Activated CD4-positive, alpha-beta T cell treated with anti-CD3 and anti-CD28 coated beads, Interleukin-2, amount 50 U/mL, for 24 hours (primary cell): ENCODE results near the gene PHAX.
"Not testable (repeated sequence)": the region's sequence is repeated elsewhere in the genome, so short reads cannot be mapped to it uniquely, and the experiment has no call there.

ENCODE experiments used
- DNase-seq, 2 donors: peaks; one replicate each; pipeline ENCODE4 v3.0.0-alpha.2; 2020; ENCODE audit warnings: low read depth in 1 of 2, low spot score in 1 of 2

PHAX gene

GRCh38 chr5:126603402-126603991, 2.8 kb downstream of the PHAX start:
- no peak for DNase-seq

- no peak for DNase-seq
Measured at GRCh38 chr5:126605525-126605924, 4.8 kb downstream of the PHAX start.

- DNase-seq = no peak
Measured at GRCh38 chr5:126610160-126610559, 9.4 kb downstream of the PHAX start.

GRCh38 chr5:126610616-126611015, 9.9 kb downstream of the PHAX start:
- DNase-seq = no peak

- no peak for DNase-seq
Measured at GRCh38 chr5:126613941-126614592, 13.3 kb downstream of the PHAX start.

GRCh38 chr5:126615286-126615685, 14.5 kb downstream of the PHAX start:
- no peak for DNase-seq

- not testable (repeated sequence) for DNase-seq
Measured at GRCh38 chr5:126617603-126618002, 16.9 kb downstream of the PHAX start.

- no peak for DNase-seq
Measured at GRCh38 chr5:126619781-126620180, 19.0 kb downstream of the PHAX start.

GRCh38 chr5:126624534-126624933, 23.8 kb downstream of the PHAX start:
- no peak for DNase-seq

- DNase-seq = no peak
Measured at GRCh38 chr5:126628102-126628501, 27.4 kb downstream of the PHAX start.

- DNase-seq = no peak
Measured at GRCh38 chr5:126631920-126632319, 31.2 kb downstream of the PHAX start.

GRCh38 chr5:126633552-126633951, 32.8 kb downstream of the PHAX start:
- no peak for DNase-seq

GRCh38 chr5:126635585-126635984, 34.8 kb downstream of the PHAX start:
- no peak for DNase-seq

GRCh38 chr5:126636956-126637355, 36.2 kb downstream of the PHAX start:
- DNase-seq = no peak

- DNase-seq = no peak
Measured at GRCh38 chr5:126640866-126641265, 40.1 kb downstream of the PHAX start.

GRCh38 chr5:126641387-126641786, 40.6 kb downstream of the PHAX start:
- DNase-seq = no peak

GRCh38 chr5:126645132-126645531, 44.4 kb downstream of the PHAX start:
- DNase-seq = no peak

- DNase-seq = no peak
Measured at GRCh38 chr5:126647071-126647470, 46.3 kb downstream of the PHAX start.

- no peak for DNase-seq
Measured at GRCh38 chr5:126648471-126648870, 47.7 kb downstream of the PHAX start.

- DNase-seq = not testable (repeated sequence)
Measured at GRCh38 chr5:126649057-126649456, 48.3 kb downstream of the PHAX start.

- DNase-seq = not testable (repeated sequence)
Measured at GRCh38 chr5:126649709-126650108, 49.0 kb downstream of the PHAX start.

- DNase-seq = no peak
Measured at GRCh38 chr5:126650463-126650862, 49.7 kb downstream of the PHAX start.

GRCh38 chr5:126651013-126651577, 50.3 kb downstream of the PHAX start:
- no peak for DNase-seq
